MM.1S (cell line): ENCODE measurements around the gene UBE2K.
"Not testable (repeated sequence)": the region's sequence is repeated elsewhere in the genome, so short reads cannot be mapped to it uniquely, and the experiment has no call there.

Source experiments
- DNase-seq: peaks from one replicate; pipeline ENCODE4 v3.0.0-alpha.2; 2015
- H2AFZ ChIP-seq: fragments of 300-600 bp; sonication (generic); 2 replicates; pipeline ENCODE4 v1.6.0; 2016; ENCODE audit warnings: antibody characterized with exemption, low read length
- H3F3A ChIP-seq: fragments of 300-600 bp; sonication (generic); 2 replicates; pipeline ENCODE4 v1.6.1; 2016; ENCODE audit warnings: mild to moderate bottlenecking, antibody characterized with exemption, low read length, moderate library complexity, mixed read lengths; ENCODE audit not compliant: insufficient read depth
- H3K27ac ChIP-seq: fragments of 300-600 bp; sonication (generic); 2 replicates; pipeline ENCODE4 v1.5.1; 2016; ENCODE audit warnings: mild to moderate bottlenecking, low read length
- H3K27me3 ChIP-seq: fragments of 300-600 bp; sonication (generic); replicated peaks from 2 replicates; pipeline ENCODE4 v1.6.0; 2016; ENCODE audit warnings: low read length; ENCODE audit not compliant: insufficient read depth
- H3K36me3 ChIP-seq: fragments of 300-600 bp; sonication (generic); replicated peaks from 2 replicates; pipeline ENCODE4 v1.6.1; 2016; ENCODE audit warnings: mild to moderate bottlenecking, low read length, mixed read lengths; ENCODE audit not compliant: insufficient read depth
- H3K4me1 ChIP-seq: fragments of 300-600 bp; sonication (generic); 2 replicates; pipeline ENCODE4 v1.6.1; 2016; ENCODE audit warnings: low read length, mixed read lengths
- H3K4me2 ChIP-seq: fragments of 300-600 bp; sonication (generic); 2 replicates; pipeline ENCODE4 v1.6.0; 2016; ENCODE audit warnings: low read depth, low read length
- H3K4me3 ChIP-seq: fragments of 300-600 bp; sonication (generic); 2 replicates; pipeline ENCODE4 v1.5.1; 2016; ENCODE audit warnings: low read length, mixed read lengths
- H3K79me2 ChIP-seq: fragments of 300-600 bp; sonication (generic); 2 replicates; pipeline ENCODE4 v1.6.1; 2016; ENCODE audit warnings: mixed run types, low read length, mixed read lengths
- H3K9ac ChIP-seq: fragments of 300-600 bp; sonication (generic); 2 replicates; pipeline ENCODE4 v1.6.1; 2016; ENCODE audit warnings: low read length, mixed read lengths
- H3K9me2 ChIP-seq: fragments of 300-600 bp; sonication (generic); replicated peaks from 2 replicates; pipeline ENCODE4 v1.6.1; 2016; ENCODE audit warnings: mild to moderate bottlenecking, low read length, mixed read lengths; ENCODE audit not compliant: insufficient read depth
- H3K9me3 ChIP-seq: fragments of 300-600 bp; sonication (generic); replicated peaks from 2 replicates; pipeline ENCODE4 v1.6.1; 2016; ENCODE audit warnings: mild to moderate bottlenecking, low read length, mixed read lengths; ENCODE audit not compliant: insufficient read depth
- H4K20me1 ChIP-seq: fragments of 300-600 bp; sonication (generic); 2 replicates; pipeline ENCODE4 v1.6.1; 2016; ENCODE audit warnings: mild to moderate bottlenecking, low read length, moderate library complexity, mixed read lengths; ENCODE audit not compliant: insufficient read depth
- EZH2 ChIP-seq: fragments of 300-600 bp; sonication (generic); optimal IDR thresholded peaks from 2 replicates; pipeline ENCODE3; 2017; ENCODE audit warnings: low read depth, mild to moderate bottlenecking, antibody characterized with exemption, low read length, mixed read lengths
- EZH2phosphoT487 ChIP-seq: fragments of 300-600 bp; sonication (generic); IDR thresholded peaks from 2 replicates; pipeline ENCODE4 v1.6.1; 2018; ENCODE audit warnings: antibody characterized with exemption, low read length
- TF ChIP-seq, protein P1 (sequence below): fragments of 300-600 bp; sonication (generic); IDR thresholded peaks from 2 replicates; pipeline ENCODE4 v1.5.1; 2016; ENCODE audit warnings: antibody characterized with exemption, low read length, mixed read lengths

Gene UBE2K

DNA sequence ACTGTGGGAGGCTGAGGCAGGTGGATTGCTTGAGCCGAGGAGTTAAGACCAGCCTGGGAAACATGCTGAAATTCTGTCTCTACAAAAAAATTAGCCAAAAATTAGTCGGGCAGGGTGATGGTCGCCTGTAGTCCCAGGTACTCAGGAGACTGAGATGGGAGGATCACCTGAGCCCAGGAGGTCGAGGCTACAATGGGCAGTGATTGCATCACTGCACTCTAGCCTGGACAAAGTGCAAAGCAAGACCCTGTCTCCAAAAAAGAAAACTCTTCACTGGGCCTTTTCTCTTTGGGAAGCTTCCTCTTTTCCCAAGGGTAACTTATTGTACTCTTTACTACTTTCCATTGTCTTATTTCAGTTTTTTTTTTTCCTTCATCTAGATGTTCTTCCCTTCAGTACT is 88.9 kb downstream of the UBE2K start:
- Histone ChIP-seq H3K4me1 (no peaks in the 10 kb centered on the region), H3K27ac (no peak overlapping the region), H3K9me2 (no peaks in the 10 kb centered on the region), H3K9ac (no peak overlapping the region), H3F3A (no peaks in the 10 kb centered on the region), H3K27me3 (no peaks in the 10 kb centered on the region), H3K9me3 (no peaks in the 10 kb centered on the region), H3K36me3 (no peaks in the 10 kb centered on the region), H2AFZ (no peak overlapping the region), H4K20me1 (no peaks in the 10 kb centered on the region), H3K4me2 (no peak overlapping the region), H3K79me2 (no peaks in the 10 kb centered on the region), H3K4me3 (no peak overlapping the region)
- no peak for DNase-seq
- TF ChIP-seq EZH2 (no peak), EZH2phosphoT487 (no peak)
- TF ChIP-seq, protein P1, sequence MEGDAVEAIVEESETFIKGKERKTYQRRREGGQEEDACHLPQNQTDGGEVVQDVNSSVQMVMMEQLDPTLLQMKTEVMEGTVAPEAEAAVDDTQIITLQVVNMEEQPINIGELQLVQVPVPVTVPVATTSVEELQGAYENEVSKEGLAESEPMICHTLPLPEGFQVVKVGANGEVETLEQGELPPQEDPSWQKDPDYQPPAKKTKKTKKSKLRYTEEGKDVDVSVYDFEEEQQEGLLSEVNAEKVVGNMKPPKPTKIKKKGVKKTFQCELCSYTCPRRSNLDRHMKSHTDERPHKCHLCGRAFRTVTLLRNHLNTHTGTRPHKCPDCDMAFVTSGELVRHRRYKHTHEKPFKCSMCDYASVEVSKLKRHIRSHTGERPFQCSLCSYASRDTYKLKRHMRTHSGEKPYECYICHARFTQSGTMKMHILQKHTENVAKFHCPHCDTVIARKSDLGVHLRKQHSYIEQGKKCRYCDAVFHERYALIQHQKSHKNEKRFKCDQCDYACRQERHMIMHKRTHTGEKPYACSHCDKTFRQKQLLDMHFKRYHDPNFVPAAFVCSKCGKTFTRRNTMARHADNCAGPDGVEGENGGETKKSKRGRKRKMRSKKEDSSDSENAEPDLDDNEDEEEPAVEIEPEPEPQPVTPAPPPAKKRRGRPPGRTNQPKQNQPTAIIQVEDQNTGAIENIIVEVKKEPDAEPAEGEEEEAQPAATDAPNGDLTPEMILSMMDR: no peak

DNA sequence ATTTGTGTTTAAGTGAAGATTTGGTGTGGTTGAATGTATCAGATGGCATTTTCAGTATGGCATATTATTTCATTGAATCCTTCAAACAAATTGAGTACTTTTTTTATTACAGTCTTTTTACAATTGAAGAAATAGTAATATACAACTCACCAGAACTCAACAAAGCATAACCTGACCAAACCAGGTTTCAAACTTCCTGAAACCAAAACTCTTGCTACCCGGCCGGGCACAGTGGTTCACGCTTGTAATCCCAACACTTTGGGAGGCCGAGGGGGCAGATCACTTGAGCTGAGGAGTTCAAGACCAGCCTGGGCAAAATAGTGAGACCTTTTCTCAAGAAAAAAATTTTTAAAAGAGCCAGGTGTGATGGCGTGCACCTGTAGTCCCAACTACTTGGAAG is 94.2 kb downstream of the UBE2K start:
- TF ChIP-seq EZH2phosphoT487 (no peak), EZH2 (no peak)
- TF ChIP-seq, protein P1: no peak
- no peaks in the 10 kb centered on the region for H3K9me3 ChIP-seq
- no peaks in the 10 kb centered on the region for H3K36me3 ChIP-seq
- H4K20me1 ChIP-seq: no peaks in the 10 kb centered on the region
- H3K9ac ChIP-seq: no peak overlapping the region
- no peaks in the 10 kb centered on the region for H3K79me2 ChIP-seq
- no peaks in the 10 kb centered on the region for H3K27me3 ChIP-seq
- H2AFZ ChIP-seq: no peak overlapping the region
- no peak overlapping the region for H3K4me2 ChIP-seq
- no peaks in the 10 kb centered on the region for H3K4me1 ChIP-seq
- DNase-seq: no peak
- no peak overlapping the region for H3K4me3 ChIP-seq
- H3F3A ChIP-seq: no peaks in the 10 kb centered on the region
- no peaks in the 10 kb centered on the region for H3K9me2 ChIP-seq
- no peak overlapping the region for H3K27ac ChIP-seq

DNA sequence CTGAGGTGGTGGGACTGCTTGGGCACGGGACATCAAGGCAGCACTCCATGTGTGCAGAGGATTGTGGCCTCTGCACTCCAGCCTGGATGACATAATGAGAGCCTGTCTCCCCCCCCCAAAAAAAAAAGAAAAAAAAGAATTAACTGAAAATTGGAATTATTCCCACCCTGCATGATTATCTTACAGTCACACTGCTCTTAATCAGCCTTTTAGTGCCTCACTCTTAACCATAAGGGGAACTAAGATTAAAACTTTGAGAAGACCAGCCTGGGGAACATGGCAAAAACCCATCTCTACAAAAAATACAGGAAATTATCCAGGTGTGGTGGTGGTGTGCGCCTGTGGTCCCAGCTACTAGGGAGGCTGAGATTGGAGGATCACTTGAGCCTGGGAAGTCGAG is 94.6 kb downstream of the UBE2K start:
- Histone ChIP-seq H3K4me2 (no peak overlapping the region), H3F3A (no peaks in the 10 kb centered on the region), H3K4me1 (no peaks in the 10 kb centered on the region), H3K27ac (no peak overlapping the region), H3K4me3 (no peak overlapping the region), H3K79me2 (no peaks in the 10 kb centered on the region), H2AFZ (no peak overlapping the region), H3K9ac (no peak overlapping the region), H3K27me3 (no peaks in the 10 kb centered on the region), H3K36me3 (no peaks in the 10 kb centered on the region), H4K20me1 (no peaks in the 10 kb centered on the region), H3K9me2 (no peaks in the 10 kb centered on the region), H3K9me3 (no peaks in the 10 kb centered on the region)
- no peak for DNase-seq
- TF ChIP-seq, protein P1: no peak
- TF ChIP-seq EZH2 (no peak), EZH2phosphoT487 (no peak)

DNA sequence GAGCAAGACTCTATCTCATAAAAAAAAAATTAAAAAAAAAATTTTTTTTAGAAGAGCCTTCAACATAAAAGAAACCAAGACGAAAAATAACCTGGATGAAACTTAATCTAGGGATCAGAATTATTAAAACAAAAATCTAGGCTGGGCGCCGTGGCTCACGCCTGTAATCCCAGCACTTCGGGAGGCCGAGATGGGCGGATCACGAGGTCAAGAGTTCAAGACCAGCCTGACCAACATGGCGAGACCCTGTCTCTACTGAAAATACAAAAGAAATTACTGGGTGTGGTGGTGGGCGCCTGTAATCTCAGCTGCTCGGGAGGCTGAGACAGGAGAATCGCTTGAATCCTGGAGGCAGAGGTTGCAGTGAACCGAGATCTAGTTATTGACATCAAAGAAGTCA is 95.0 kb downstream of the UBE2K start:
- H3K4me1 ChIP-seq, H2AFZ ChIP-seq, H3K4me3 ChIP-seq, H3K9me3 ChIP-seq, H3F3A ChIP-seq, H3K27me3 ChIP-seq, H3K27ac ChIP-seq, H3K9ac ChIP-seq, H3K36me3 ChIP-seq, H4K20me1 ChIP-seq, H3K79me2 ChIP-seq, H3K4me2 ChIP-seq, H3K9me2 ChIP-seq, DNase-seq: not testable (repeated sequence)
